Stimulated activated CD4-positive, alpha-beta T cell treated with anti-CD3 and anti-CD28 coated beads, TNF-alpha, amount 100 ng/mL, for 1 hour (primary cell): ENCODE measurements around the gene RAB29.
"Not testable (repeated sequence)": the region's sequence is repeated elsewhere in the genome, so short reads cannot be mapped to it uniquely, and the experiment has no call there.

ENCODE experiments used
- DNase-seq, 3 donors: peaks; one replicate each; pipeline ENCODE4 v3.0.0-alpha.2; 2020; ENCODE audit warnings: low read depth in 3 of 3, low spot score in 1 of 3

The RAB29 gene

DNA sequence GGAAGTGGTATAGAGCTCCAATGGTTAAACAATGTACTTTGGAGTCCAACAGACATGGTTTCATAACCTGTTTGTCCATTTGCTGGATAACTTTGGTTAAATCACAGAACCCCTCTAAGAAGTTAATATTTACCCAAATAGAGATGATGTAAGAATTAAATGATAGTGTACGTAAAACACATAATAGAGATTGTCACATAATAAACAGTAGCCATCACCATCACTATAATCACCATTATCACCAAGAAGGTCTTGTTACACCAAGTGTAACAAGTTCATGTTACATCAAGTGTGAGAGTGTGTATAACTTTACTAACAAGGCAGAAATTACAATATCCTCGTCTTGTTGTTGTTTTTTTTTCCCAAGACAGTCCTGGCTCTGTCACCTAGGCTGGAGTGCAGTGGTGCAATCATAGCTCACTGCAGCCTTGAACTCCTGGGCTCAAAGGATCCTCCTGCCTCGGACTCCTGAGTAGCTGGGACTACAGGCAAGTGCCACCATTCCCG, 48.6 kb downstream of the RAB29 start:
- DNase-seq: no peak

DNA sequence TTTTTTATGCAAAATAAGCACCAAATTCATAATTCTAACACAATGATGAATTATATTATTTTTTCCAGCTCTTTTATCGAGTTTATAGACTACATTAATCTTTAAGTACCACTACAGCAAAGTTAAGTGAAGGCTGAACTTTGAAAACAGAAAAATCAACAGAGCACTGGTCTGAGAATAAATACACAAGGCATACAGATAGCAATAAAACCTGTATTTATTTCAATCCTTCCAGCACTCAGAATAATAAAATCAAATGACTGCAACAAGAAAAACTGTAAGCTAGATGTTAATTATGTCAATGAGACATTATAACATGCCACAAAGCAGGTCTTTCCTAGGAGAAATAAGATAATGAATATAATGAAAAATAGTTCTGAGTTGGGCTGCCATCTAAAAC, 49.8 kb downstream of the RAB29 start:
- no peak for DNase-seq

DNA sequence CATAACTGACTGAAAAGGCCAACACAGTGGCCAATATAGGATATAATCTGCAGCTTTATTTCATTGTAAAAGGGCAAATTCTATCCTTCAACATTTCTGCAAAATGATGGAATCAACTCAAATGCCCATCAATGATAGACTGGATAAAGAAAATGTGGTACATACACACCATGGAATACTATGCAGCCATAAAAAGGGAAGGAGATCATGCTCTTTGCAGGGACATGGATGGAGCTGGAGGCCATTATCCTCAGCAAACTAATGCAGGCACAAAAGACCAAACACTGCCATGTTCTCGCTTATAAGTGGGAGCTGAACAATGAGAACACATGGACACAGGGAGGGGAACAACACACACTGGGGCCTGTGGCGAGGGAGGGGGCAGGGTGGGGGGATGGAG, 54.5 kb downstream of the RAB29 start:
- not testable (repeated sequence) for DNase-seq

DNA sequence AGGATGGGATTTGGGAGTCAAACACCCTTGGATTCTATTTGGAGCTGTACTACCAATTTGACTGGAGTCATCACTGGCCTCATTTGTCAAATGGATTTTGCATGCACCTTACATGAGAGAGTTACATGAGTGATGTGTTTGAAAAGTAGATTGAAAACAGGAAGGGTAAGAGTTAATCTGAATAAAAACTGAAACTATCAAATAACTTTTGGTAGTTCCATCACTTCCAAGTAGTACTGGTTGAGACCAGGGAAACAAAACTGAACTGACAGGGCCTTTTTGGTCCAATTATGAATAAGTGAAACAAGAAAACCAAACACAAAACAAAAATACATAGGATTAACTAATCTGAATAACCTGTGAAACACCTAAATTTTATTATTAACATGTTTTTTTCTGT, 55.5 kb downstream of the RAB29 start:
- no peak for DNase-seq

DNA sequence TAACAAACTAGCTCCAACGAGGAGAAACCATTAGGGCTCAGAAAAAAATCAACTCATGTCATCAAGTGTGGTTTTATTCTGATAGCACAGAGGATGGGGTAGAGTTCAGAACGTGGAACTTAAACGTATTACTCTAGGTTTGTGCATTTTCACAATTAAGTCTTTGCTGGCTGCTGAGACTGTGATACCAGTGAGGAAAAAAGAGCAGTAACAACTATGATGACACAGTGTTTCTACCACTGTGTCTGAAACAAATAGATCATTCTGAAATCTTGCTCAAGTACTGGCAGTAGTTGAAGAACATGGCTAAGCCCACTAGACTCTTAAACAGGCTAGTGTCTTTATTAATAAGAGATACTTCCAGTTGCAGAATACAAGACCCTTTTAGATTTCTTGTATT, 56.3 kb downstream of the RAB29 start:
- no peak for DNase-seq
